8988T (cell line): Measurements from ENCODE around the gene SELL.
"Not testable (repeated sequence)": the region's sequence is repeated elsewhere in the genome, so short reads cannot be mapped to it uniquely, and the experiment has no call there.

Source experiments
- DNase-seq: peaks from one replicate; pipeline ENCODE4 v3.0.0; 2011

SELL gene

GRCh38 chr1:169701261-169702005 is 10.0 kb downstream of the SELL start:
- DNase-seq: no peak

GRCh38 chr1:169699707-169700106 is 11.7 kb downstream of the SELL start:
- no peak for DNase-seq

- DNase-seq: no peak
These were observed 12.4 kb downstream of the SELL start for GRCh38 chr1:169698976-169699375.

- no peak for DNase-seq
These were observed 13.7 kb downstream of the SELL start for GRCh38 chr1:169697755-169698154.

GRCh38 chr1:169696273-169697100 is 14.9 kb downstream of the SELL start:
- no peak for DNase-seq

- no peak for DNase-seq
These were observed 16.9 kb downstream of the SELL start for GRCh38 chr1:169694304-169695075.

GRCh38 chr1:169692756-169693460 is 18.5 kb downstream of the SELL start:
- DNase-seq: no peak

GRCh38 chr1:169690489-169690888 is 20.9 kb downstream of the SELL start:
- no peak for DNase-seq

GRCh38 chr1:169689395-169689794 is 22.0 kb downstream of the SELL start:
- no peak for DNase-seq

- DNase-seq: not testable (repeated sequence)
These were observed 23.0 kb downstream of the SELL start for GRCh38 chr1:169688377-169688776.

GRCh38 chr1:169683661-169684060 is 27.8 kb downstream of the SELL start:
- no peak for DNase-seq

- DNase-seq: not testable (repeated sequence)
These were observed 28.3 kb downstream of the SELL start for GRCh38 chr1:169683168-169683567.

GRCh38 chr1:169682071-169682470 is 29.3 kb downstream of the SELL start:
- DNase-seq: no peak

GRCh38 chr1:169681140-169681539 is 30.3 kb downstream of the SELL start:
- DNase-seq: no peak

GRCh38 chr1:169680377-169681019 is 30.9 kb downstream of the SELL start:
- DNase-seq: no peak

- DNase-seq: no peak
These were observed 31.7 kb downstream of the SELL start for GRCh38 chr1:169679692-169680091.

GRCh38 chr1:169676001-169676400 is 35.4 kb downstream of the SELL start:
- no peak for DNase-seq

GRCh38 chr1:169670836-169671235 is 40.6 kb downstream of the SELL start:
- no peak for DNase-seq

- not testable (repeated sequence) for DNase-seq
These were observed 41.2 kb downstream of the SELL start for GRCh38 chr1:169670244-169670643.

- not testable (repeated sequence) for DNase-seq
These were observed 43.5 kb downstream of the SELL start for GRCh38 chr1:169667699-169668596.

GRCh38 chr1:169667227-169667639 is 44.2 kb downstream of the SELL start:
- not testable (repeated sequence) for DNase-seq
